Endothelial cell of umbilical vein (primary cell): ENCODE results near the gene GGTLC1. TPM values are rescaled to one million over a fixed set of nuclear protein-coding genes. Genes with fewer than 3 reads are reported as not detected.

ENCODE experiments used
- BruUV-seq: library from RNA; stranded (reverse); fragments of 400-500 nt; replicated peaks from 2 replicates; lab custom pipeline; 2021; lab: Mats Ljungman, UMichigan
- CTCF ChIA-PET: fragments of 300-600, 350-600 bp; sonication (Branson Sonifier 250); formaldehyde crosslinking; loops from one replicate; lab custom pipeline; 2021; ENCODE audit warnings: antibody characterized with exemption, inconsistent platforms; lab: Charles Lee
- POLR2A ChIA-PET: fragments of 300-600, 350-600 bp; sonication (Branson Sonifier 250); formaldehyde crosslinking; loops from one replicate; lab custom pipeline; 2021; ENCODE audit warnings: antibody characterized with exemption, inconsistent platforms; lab: Charles Lee
- DNase-seq: peaks from one replicate; pipeline ENCODE4 v3.0.0-alpha.2; 2011; ENCODE audit warnings: low read depth, low spot score
- FAIRE-seq: peaks from 2 replicates; lab custom pipeline; 2011; peaks lifted over from hg19 to GRCh38; lab: Jason Lieb, UNC
- H2AFZ ChIP-seq: 2 replicates; pipeline ENCODE4 v1.6.0; 2012; ENCODE audit warnings: low read depth, low read length, control low read depth, inconsistent platforms
- H3K27ac ChIP-seq: 2 replicates; pipeline ENCODE4 v1.5.1; 2011; ENCODE audit warnings: low read depth, mild to moderate bottlenecking, control low read depth, low read length, moderate library complexity; ENCODE audit not compliant: insufficient read depth
- H3K27me3 ChIP-seq, 2 experiments: 2 replicates each; pipeline versions ENCODE4 v1.6.0 to v1.6.1; 2011; ENCODE audit warnings: low read length in 2 of 2, mixed read lengths in 1 of 2; ENCODE audit not compliant: control insufficient read depth in 2 of 2, insufficient read depth in 2 of 2
- H3K36me3 ChIP-seq, 2 experiments: 2 replicates in 1 of 2; 3 replicates in 1 of 2; pipeline ENCODE4 v1.5.1; 2011; ENCODE audit warnings: low read length in 2 of 2, mild to moderate bottlenecking in 1 of 2, moderate library complexity in 1 of 2; ENCODE audit not compliant: control insufficient read depth in 2 of 2, insufficient read depth in 2 of 2; ENCODE audit errors: extremely low read depth in 1 of 2
- H3K4me1 ChIP-seq: 3 replicates; pipeline ENCODE4 v1.5.1; 2011; ENCODE audit warnings: mild to moderate bottlenecking, low read length; ENCODE audit not compliant: control insufficient read depth, insufficient read depth; ENCODE audit errors: extremely low read depth
- H3K4me2 ChIP-seq: 2 replicates; pipeline ENCODE4 v1.6.1; 2011; ENCODE audit warnings: low read length, control low read depth, mixed read lengths; ENCODE audit not compliant: insufficient read depth
- H3K4me3 ChIP-seq, 3 experiments: fragments of 200-600 bp in 1 of 3; sonication (generic), shearing (Covaris generic) in 1 of 3; replicated peaks in 1 of 3; 2 replicates each; pipeline ENCODE4 v1.5.1; 2011 to 2016; ENCODE audit warnings: control low read depth in 3 of 3, low read length in 3 of 3, mild to moderate bottlenecking in 2 of 3, inconsistent platforms in 1 of 3, low read depth in 1 of 3, moderate library complexity in 1 of 3; ENCODE audit not compliant: insufficient read depth in 1 of 3
- H3K79me2 ChIP-seq: 2 replicates; pipeline ENCODE4 v1.6.0; 2012; ENCODE audit warnings: low read length, inconsistent platforms; ENCODE audit not compliant: control insufficient read depth, insufficient read depth
- H3K9ac ChIP-seq: replicated peaks from 2 replicates; pipeline ENCODE3; 2011; ENCODE audit warnings: low read length, control low read depth; ENCODE audit not compliant: insufficient read depth; ENCODE audit errors: extremely low read depth
- H3K9me1 ChIP-seq: replicated peaks from 3 replicates; pipeline ENCODE4 v1.6.0; 2011; ENCODE audit warnings: mild to moderate bottlenecking, low read length; ENCODE audit not compliant: control insufficient read depth, insufficient read depth; ENCODE audit errors: extremely low read depth
- H3K9me3 ChIP-seq: replicated peaks from 2 replicates; pipeline ENCODE4 v1.5.1; 2012; ENCODE audit warnings: low read length, inconsistent platforms; ENCODE audit not compliant: control insufficient read depth, insufficient read depth
- H4K20me1 ChIP-seq: replicated peaks from 2 replicates; pipeline ENCODE3; 2011; ENCODE audit warnings: mild to moderate bottlenecking, low read length; ENCODE audit not compliant: control insufficient read depth, insufficient read depth; ENCODE audit errors: extremely low read depth
- CTCF ChIP-seq, 2 donors: IDR thresholded peaks; 1 replicate in 1 of 2; 2 replicates in 1 of 2; pipeline ENCODE4 v1.5.1; 2011; ENCODE audit warnings: low read length in 2 of 2, mild to moderate bottlenecking in 2 of 2, moderate library complexity in 2 of 2, control low read depth in 1 of 2, inconsistent platforms in 1 of 2, low read depth in 1 of 2; ENCODE audit not compliant: insufficient read depth in 1 of 2; ENCODE audit errors: extremely low read depth in 1 of 2
- EZH2 ChIP-seq: IDR thresholded peaks from 2 replicates; pipeline ENCODE4 v1.6.1; 2012; ENCODE audit warnings: borderline replicate concordance, low read depth, mild to moderate bottlenecking, moderate library complexity, low read length, inconsistent platforms; ENCODE audit not compliant: severe bottlenecking
- FOS ChIP-seq: IDR thresholded peaks from 2 replicates; pipeline ENCODE4 v1.6.1; 2011; ENCODE audit warnings: mild to moderate bottlenecking, low read length, moderate library complexity, borderline replicate concordance; ENCODE audit not compliant: insufficient read depth
- GATA2 ChIP-seq: IDR thresholded peaks from 2 replicates; pipeline ENCODE4 v1.7.0; 2011; ENCODE audit warnings: low read depth, mild to moderate bottlenecking, moderate library complexity, mixed read lengths, low read length; ENCODE audit not compliant: insufficient read length, insufficient read depth
- JUN ChIP-seq: IDR thresholded peaks from 2 replicates; pipeline ENCODE4 v1.6.1; 2011; ENCODE audit warnings: borderline replicate concordance, low read depth; ENCODE audit not compliant: insufficient read length, insufficient read depth
- MAX ChIP-seq: IDR thresholded peaks from 2 replicates; pipeline ENCODE4 v1.6.1; 2011; ENCODE audit not compliant: insufficient read depth, insufficient read length
- MYC ChIP-seq: IDR thresholded peaks from one replicate; pipeline ENCODE4 v1.6.1; 2011; ENCODE audit warnings: mild to moderate bottlenecking, low read depth, low read length
- POLR2A ChIP-seq: IDR thresholded peaks from 2 replicates; pipeline ENCODE4 v1.6.1; 2012; ENCODE audit warnings: low read depth, mild to moderate bottlenecking, control low read depth, low read length
- POLR2AphosphoS5 ChIP-seq: IDR thresholded peaks from 2 replicates; pipeline ENCODE4 v1.6.1; 2012; ENCODE audit warnings: low read depth, mild to moderate bottlenecking, control low read depth, low read length, moderate library complexity; ENCODE audit not compliant: insufficient read depth
- dilution Hi-C: fragments of 300-500 bp; cut with MboI; formaldehyde crosslinking; loops from one replicate; pipeline ENCODE4 v1.15.0; 2019; ENCODE audit warnings: low sequenced_read_pairs; ENCODE audit not compliant: extremely low pct_ligation_motif_present
- intact Hi-C: fragments of 100-400 bp; cut with micrococcal nuclease; formaldehyde crosslinking; loops from one replicate; pipeline ENCODE4 v1.10.0; 2022
- polyA plus RNA-seq, 4 experiments: library from polyadenylated mRNA; depleted of rRNA in 3 of 4; stranded (reverse) in 3 of 4; unstranded in 1 of 4; fragments of >200 nt; gene quantifications; 2 replicates each; pipeline versions ENCODE4 v1.2.1 to v1.2.3, GENCODE V29; 2011 to 2012; ENCODE audit warnings: missing spikeins in 1 of 4
- total RNA-seq: library from RNA; stranded (reverse); gene quantifications from 2 replicates; pipeline ENCODE4 v1.2.3, GENCODE V29; 2021

GGTLC1 gene
- total and polyA plus RNA-seq, 2 donors (not counting 3 experiments of a cell fraction or from before 2014, with no cell fraction given) = not detected

GRCh38 chr20:23998844-23999243, 10.3 kb upstream of the GGTLC1 start:
- H3K9me3 ChIP-seq = no peaks in the 10 kb centered on the region
- no peak for DNase-seq
- H4K20me1 ChIP-seq = no peaks in the 10 kb centered on the region
- no peak overlapping the region for H3K27ac ChIP-seq
- peaks cover 5 to 9% of the 10 kb centered on the region in 2 experiments for H3K27me3 ChIP-seq
- BruUV-seq = no TSS peak
- no peak overlapping the region for H3K4me3 ChIP-seq
- no peaks in the 10 kb centered on the region for H3K4me1 ChIP-seq
- H3K4me2 ChIP-seq = no peak overlapping the region
- H3K9me1 ChIP-seq = no peaks in the 10 kb centered on the region
- POLR2A ChIA-PET = no interaction called here
- H2AFZ ChIP-seq = no peak overlapping the region
- no peaks in the 10 kb centered on the region for H3K36me3 ChIP-seq
- no peak overlapping the region for H3K9ac ChIP-seq
- CTCF ChIA-PET = interaction anchor here (1.5 to 1.6 kb wide), 2 partner anchors 162 to 330 kb away, joined by 3 to 5 read pairs; no protein-coding TSS in a partner anchor
- TF ChIP-seq FOS (no peak), MAX (no peak), MYC (no peak), POLR2A (no peak), CTCF (IDR thresholded peaks at IDR 0.05; ENCODE audit: extremely low read depth in 1 of 2, insufficient read depth in 1 of 2, low read depth in 1 of 2, low read length in 2 of 2) (no peak), EZH2 (no peak), JUN (no peak), GATA2 (no peak), POLR2AphosphoS5 (no peak)
- dilution Hi-C loops = no loop called here
- no peak for FAIRE-seq
- intact Hi-C loops = loop anchor here (5.0 to 10.0 kb wide), 2 partner anchors 114 to 918 kb away; no protein-coding TSS in a partner anchor
- H3K79me2 ChIP-seq = no peaks in the 10 kb centered on the region
